ENCODE results near the gene ATXN3L.

Gene ATXN3L

DNA sequence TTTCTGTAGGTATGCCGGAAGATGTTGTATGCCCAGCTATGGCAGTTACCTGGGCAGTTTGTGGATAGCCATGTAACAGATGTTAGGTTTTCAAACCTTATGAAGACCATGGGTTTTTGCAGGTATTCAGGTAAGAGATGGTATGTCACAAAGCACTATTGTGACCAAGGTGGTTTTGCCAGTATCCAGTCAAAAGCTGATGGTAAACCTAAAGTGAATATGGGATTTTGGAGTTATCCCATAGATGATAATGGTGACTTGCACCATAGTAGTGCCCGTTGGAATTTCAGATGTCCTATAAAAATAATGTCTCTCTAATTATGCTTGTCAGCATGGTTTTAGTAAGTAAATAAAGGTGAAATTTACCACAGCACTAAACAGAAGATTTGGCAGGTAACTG lies at the start of gene ATXN3L:
Gene ATXN3L (minus strand): TSS at position 101 of the 400 bp plus-strand sequence. CDS start 119 bp downstream, outside the sequence.
- no peak for DNase-seq

DNA sequence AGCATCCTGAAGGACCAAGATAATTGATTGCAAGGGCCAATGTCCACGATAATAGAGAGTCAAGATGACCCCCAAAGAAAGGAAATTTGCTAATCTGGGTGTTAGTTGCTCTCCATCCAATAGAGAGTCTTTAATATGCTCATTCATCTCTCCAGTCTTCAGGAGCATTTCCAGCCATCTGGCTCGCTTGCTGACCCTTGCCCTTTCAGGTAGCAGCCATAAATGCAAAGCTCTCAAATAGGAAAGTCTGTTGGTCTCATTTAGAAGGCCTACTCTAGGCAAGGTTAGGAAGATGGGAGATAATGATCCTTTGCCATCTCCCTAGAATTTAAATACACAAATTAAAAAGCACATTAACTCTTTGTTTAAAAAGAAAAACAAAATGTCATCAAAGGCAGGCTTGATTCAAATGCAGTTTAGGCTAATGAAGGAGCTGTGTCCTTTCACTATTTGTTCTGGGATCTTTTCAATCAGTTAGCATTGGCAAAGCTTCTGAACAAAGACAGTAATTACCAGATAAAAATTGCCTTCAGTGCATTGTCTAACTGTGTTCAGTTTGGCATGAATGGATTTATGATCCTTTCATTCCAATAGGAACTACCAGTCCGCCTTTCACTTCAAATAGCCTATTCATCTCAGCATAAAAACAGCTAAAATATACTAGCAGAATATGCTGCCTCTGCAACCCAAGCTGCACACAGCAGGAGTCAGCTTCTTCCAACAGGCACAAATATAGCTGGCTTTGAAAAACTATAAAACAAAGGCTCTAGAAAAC lies 49.6 kb upstream of the ATXN3L start:
- no peak for DNase-seq

DNA sequence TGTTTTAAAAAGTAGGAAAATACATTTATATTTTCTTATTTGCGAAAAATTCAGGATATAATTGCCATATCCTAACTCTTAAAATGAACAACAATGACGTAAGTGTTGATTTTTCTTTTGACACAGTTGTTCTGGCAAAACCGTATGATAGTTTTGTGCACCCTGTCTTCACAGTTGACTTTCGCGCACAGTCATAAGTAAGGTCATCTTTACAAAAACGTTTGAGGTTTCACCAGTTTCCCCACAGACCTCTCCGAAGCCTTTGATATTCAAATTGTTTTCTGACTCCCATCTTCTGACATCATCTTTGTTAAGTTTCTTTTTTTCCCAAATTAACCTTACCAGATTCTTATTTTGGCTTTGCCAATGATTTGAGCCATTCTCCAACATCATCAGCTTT lies 48.1 kb upstream of the ATXN3L start:
- DNase-seq: no peak

DNA sequence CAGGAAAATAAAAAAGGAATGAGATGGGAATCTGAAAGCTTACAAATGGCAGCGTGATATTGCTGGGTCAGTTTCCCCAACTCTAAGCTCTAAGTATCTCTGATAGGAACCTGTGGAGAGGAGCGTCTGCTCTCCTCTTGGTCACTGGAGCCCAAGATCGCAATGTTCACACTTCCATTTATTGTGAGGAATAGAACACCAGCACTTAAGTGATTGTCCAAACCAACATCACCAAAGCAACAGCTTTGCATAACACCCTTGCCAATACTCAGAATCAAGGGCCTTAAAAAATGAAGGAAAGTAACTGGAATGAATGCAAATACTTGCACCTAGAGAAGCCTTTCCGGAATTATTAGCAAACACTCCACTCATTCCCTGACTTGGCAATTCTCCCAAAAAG lies 46.8 kb upstream of the ATXN3L start:
- no peak for DNase-seq

DNA sequence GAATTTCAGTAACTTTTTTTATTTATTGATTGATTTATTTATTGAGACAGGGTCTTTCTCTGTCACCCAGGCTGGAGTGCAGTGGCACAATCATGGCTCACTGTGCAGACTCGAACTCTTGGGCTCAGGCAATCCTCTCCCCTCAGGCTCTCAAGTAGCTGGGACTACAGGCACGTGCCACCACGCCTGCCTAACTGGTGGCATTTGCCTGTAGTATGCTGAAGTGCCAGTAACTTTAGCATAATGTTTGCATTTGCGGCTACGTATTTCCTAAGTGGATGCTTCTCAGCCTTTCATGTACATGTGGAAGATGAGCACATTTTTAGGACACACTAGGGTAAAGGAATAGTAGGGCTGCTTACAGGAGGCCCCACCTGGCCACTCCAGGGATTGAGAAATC lies 45.3 kb upstream of the ATXN3L start:
- no peak for DNase-seq

DNA sequence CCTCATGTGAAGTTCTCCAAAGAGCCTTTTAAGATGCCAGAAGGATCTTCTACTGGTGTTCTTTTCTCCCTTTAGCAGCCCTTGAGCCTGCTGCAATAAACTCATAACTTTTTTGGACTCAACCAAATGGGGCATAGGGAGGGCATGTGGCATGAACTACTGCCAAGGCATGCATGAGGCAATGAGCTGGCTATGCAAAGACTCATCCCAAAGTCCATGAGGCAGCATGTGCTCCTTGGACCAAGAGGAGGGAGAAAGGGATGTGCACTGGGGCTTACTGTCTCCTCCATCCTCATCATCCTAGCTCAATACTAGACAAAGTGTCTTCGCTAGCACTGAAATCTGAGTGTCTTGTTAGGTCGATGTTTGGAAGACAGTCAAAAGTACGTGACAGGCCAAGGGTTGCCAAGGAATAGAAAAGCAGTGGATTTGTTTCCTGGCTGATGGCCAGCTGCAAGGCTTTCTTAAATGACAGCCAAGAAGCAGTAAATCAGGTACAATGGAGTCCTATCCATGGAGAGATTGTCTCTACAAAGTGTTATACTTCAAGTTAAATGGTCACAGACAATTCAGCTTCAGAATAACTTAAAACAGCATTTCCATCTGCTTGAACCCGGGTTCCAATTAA lies 44.5 kb upstream of the ATXN3L start:
- no peak for DNase-seq

DNA sequence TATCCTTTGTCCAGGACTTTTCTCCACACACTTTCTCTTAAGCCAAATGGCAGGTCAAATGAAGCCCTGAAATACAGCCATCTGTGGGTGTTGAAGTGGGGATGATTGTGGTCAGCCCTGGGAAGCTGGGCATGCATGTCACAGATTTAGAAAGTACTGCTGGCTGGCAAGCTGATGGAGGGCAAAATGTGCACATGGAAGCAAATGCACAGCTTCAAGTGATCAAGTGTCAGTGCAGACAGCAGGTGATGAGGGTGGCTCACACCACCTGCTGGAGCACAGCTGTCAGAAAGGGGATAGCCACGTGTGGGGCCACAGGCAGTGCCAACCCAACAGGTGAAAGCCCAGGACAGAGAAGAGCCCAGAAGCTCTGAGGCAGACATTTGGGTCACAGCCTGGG lies 40.3 kb upstream of the ATXN3L start:
- DNase-seq: peak; percentile 61

DNA sequence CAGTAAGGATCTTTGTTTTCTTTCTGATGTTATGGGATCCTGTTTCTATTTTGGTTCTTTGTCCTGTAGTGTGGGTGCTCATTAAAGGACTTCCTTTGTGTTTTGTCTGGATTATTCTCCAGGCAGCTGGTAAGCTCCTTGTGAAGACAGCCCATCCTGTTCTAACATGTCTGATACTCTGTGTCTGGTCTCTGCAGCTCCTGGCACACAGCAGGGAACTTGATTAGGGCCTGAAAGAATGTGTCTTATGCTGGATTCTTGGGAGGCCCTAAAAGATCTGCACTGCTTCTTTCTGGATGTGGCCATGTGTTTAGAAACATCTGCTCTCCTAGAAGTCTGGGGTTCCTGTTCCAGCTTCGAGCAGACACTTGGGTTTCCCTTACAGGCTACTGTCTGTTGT lies 38.1 kb upstream of the ATXN3L start:
- DNase-seq: peak; percentile 6

DNA sequence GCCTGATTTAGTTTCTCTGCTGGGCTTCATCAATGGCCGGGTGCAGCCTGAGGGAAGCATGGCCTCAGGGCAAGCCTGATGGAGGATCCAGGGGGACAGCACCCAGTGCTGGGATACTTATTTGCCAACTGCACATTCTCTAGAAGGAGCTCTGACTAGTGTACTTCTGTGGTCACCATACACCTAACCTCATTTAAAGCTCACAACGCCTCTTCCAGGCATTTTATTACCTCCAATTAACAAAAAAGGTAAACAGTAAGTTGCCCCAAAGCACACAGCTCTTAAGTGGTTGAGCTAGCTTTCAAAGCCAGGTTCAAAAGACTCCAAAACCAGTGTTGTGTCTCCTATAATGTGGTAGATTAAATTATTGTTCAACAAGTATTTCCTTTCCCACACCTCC lies 26.8 kb upstream of the ATXN3L start:
- DNase-seq: peak; percentile 5

DNA sequence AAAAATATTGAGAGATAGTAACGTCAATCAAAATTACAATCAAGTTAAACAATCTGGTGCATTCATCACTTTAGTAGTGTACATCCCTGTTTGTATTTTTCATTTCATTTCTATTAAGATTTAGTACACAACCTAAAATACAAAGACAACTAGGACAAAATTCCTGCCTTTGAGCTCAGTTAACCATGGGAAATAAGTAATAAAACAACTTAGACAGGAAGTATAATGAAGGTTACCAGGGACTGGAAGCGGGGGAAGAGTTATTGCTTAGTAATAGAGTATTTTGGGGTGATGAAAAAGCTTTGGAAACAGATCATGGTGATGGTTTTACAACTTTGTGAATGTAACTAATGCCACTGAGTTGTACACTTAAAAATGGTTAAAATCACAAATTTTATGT lies 25.6 kb upstream of the ATXN3L start:
- DNase-seq: no peak

DNA sequence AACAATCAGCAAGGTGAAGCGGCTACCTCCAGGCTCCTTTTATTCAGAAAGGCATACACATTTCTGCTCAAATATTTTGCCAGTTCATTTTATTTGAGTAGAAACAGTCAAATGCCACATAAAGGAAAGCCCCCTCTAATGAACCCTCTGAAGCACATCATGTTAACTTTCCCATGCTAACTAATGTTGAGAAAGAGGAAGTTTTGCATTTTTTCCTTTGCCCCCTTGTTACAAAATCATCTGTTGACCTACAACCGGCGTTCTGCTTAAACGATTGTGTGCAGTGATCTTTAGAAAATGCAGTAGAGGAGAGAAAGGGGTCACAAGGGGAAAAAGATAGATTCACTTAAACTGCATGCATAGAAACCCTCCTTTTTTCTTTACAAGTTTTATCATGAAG lies 25.2 kb upstream of the ATXN3L start:
- no peak for DNase-seq

DNA sequence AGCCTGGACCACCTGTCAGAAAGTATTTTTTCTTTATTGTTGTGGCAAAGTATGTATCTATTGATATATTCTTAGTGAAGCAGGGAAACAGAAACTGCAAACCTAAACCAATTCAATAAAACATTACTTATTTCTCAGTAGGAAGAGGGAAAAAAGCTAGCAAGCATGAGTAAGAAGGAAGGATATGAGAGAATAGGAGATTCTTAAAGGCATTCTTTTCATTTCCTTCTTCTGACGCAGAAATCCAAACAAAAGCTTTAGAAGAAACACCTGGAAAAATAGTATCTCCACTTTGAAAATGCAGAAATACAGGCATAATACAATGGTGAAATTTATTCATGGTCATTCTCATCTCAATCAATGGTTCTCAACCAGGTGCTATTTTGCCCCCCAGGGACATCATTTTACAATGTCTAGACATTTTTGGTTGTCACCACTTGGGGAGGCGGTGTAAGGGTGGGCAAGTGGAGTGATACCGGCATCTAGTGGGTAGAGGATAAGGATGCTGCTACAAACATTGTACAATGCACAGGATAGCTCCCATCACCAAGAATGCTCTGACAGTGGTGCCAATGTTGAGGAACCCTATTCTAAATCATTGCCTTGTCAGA lies 21.7 kb upstream of the ATXN3L start:
- no peak for DNase-seq

DNA sequence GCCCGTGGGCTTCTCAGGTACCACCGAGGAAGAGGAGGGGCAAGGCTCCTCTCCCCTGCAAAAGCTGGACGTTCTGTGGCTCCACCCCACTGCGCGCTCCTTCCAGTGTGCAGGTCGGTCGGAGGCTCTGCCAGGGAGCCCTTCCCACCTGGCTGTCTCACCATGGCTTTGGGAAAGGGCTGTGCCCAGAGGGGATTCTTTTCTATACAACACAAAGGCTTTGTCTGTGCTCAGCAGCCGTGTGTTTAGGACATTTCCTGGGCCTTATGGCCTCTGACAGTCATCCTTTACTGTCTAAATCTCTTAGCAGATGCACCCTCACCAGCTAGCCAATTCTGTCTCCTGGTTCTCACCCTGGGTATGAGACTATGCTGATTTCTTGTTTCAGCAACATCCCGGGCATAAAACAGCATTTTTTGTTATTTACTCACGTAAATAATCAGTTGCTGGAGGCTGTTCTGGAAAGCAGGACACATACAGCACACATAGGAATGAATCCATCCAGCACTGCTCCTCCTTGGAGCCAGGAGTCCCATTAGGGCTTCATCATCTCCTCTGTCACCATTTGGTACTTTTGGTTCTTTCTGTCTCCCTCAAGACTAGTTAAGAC lies 20.4 kb upstream of the ATXN3L start:
- no peak for DNase-seq

DNA sequence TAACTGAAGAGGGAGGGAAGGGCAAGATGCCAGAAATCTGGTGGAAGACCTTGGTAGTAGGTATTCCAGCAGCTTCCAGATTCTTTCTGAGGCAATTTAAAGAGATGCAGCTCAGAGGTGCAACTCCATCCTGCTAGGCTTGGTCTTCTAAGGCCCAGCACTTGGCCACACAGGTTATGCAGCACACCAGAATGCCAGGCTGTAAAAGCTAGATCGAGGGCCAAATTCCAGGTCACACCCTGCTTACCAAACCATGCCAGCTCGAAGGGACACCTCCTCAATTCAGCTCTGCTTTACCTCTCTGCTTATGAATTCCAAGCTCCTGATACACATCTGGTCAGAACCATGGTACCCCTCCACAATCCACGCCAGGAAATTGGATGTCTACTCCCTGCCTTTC lies 19.8 kb upstream of the ATXN3L start:
- no peak for DNase-seq

DNA sequence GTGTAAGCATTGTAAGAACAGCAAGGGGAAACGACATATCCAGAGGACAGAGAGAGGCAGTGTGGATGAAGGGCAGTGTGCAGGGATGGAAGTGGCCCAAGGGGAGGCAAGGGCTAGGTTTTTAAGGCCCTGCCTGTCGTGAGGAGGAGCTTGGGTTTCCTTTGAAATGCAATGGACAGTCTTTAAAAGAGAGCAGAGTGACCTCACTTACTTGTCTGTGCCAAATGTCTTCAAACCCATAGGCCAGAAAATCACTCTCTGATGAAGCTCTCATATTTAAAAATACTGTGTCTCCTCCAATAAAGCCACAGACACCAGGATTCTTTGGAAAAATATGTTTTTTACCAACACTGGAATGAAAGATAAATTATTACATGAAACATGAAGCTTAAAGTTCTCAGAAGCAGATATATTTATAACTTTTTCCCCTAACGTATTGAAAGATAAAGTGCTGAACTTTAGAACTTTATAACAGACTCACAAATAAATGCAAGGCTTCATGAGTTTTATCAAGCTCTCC lies 19.2 kb upstream of the ATXN3L start:
- no peak for DNase-seq

DNA sequence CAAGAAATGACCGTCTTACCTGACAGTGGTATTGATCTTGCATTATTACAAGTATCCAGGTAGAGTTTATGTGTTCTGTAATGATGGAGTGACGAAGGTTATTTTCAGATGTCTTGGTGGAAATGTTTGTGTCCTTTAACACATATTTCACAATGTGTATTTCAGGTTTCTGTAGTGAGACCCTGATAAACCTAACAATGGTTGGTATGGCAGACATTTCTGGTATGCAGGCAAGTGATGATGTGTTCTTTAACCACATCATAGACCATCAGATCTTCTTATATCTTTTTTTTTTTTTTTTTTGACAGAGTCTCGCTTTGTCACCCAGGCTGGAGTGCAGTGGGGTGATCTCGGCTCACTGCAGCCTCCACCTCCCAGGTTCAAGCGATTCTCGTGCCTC lies 14.6 kb upstream of the ATXN3L start:
- no peak for DNase-seq

DNA sequence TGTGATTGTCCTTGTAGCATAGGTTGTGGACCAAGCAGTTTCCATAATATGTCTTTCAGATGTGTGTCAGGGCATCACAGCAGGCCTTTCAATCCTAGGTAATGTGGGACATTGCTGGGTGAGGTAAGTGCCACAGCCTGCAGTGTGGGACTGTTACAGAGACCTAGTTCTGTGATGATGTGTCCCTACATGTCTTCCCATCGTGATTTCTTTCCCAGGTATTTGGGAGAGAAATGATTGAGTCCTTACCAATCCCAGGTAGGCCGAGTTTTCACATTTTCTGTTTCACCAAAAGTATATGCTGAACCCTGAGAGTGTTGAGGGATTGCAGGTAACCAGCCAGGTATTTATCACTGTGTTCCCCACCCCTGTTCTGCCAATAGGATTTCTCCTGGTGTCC lies 10.6 kb upstream of the ATXN3L start:
- DNase-seq: no peak

DNA sequence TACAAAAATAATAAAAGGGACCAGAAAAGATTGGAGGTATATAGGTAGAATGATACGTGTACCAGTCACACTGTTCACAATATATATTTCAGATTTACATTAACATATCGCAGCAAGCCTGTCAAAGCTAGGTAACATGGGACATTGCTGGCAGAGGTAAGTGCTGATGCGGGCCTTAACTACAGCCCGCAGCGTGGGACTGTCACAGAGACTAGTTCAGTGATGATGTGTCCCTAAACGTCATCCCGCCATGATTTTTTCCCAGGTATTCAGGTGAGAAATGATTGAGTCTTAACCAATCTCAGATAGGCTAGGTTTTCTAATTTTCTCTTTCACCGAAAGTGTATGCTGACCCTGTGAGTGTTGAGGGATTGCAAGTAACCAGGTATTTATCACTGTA lies 7.8 kb upstream of the ATXN3L start:
- DNase-seq: no peak

DNA sequence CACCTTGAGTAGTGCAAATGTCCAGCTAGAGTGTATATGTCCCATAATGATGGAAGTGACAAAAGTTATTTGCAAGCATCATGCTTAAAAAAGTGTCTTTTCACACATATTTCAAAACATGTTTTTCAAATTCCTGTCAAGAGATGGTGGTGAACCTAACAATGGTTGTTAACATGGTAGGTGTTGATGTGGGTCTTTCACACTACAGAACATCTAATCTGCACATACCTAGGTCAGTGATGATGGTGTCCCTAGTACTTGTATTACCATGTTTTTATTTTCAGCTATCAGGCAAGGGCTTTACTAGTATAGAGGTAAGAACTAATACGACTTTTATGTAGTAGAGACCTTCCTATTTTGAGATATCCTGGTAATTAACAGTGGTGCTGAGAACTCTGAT lies 3.4 kb upstream of the ATXN3L start:
- no peak for DNase-seq

DNA sequence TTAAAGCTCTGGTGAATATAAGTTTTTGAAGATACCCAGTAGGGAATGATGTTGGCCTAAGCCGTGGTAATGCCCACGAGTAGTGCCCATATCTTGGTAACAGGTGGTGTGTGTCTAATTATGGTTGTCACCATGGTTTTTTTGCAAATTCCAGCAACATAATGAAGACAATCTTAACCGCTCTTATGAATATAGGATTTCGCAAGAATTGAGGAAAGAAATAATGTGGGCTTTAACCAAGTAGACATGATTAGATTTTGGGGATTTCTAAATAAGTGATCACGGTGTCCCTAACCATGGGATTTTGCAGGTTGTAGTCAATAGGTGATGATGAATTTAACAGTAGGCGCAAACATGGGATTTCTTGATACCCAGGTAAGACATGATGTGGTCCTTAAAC lies 2.5 kb downstream of the ATXN3L start:
- no peak for DNase-seq

DNA sequence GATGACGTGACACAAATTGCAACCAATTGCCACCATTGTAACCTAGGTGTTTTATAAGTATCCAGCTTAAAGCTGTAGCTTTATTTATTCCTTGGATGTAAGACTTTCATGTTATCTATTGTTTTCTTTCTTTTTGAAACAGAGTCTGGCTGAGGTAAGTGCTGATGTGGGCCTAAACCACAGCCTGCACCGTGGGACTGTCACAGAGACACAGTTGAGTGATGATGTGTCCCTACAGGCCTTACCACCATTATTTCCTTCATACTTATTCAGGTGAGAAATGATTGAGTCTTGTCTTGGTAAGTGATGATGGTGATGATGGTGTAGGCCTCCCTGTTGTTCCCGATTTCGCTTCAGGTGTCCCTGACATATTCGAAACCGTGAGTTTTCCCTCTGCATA lies 8.3 kb downstream of the ATXN3L start:
- no peak for DNase-seq

DNA sequence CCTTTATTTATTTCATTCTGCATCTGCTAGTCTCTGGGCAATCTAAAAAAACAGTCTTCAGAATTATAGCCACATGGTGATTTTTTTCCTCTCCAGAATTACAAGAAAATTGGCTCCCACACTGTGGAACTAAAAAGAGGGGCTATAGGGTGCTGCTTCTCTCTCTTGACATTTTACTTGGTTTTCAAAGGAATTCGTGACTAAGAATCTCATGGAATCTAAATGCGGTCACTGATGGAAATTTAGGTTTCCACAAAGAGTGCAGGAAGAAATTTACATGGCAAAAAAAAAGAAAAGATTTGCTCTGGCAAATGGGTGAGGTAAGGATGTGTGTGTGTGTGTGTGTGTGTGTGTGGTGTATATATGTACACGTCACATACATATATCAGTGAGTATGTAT lies 10.2 kb downstream of the ATXN3L start:
- DNase-seq: no peak

DNA sequence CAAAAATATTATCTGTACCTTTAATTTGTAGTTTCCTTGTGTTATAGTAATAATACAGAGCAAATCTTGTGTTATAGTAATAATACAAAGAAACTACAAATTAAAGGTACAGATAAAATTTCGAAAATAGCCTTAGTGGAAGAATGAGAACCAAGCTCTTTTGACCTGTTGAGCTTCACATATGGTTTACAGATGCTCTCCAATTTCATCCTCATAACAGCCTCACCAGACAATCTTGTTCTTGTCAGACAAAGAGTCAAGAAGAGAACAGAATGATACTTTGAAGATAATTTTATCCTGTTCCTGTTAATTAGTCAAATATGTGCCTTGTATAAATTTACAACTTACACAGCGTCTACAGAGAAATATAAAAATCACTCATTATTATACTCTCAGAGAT lies 12.8 kb downstream of the ATXN3L start:
- DNase-seq: no peak

DNA sequence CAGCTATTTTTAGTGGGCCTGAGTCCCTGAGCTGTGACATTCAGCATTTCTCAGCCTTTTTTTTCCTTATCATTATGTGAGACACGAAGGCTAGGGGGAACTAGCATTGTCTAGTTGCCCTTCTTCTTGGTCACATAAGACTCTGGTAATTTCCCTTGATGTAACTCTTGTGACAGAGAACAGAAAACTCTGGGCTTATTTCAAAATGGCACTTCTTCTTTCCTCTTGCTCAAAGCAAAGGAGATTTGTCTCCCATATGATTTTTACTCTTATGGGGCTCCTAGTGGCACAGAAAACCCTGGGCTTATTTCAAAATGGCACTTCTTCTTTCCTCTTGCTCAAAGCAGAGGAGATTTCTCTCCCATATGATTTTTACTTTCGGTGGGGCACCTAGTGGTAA lies 14.7 kb downstream of the ATXN3L start:
- no peak for DNase-seq

All from DMS53 (cell line).